ENCODE results near the gene SCN2B.

DNA sequence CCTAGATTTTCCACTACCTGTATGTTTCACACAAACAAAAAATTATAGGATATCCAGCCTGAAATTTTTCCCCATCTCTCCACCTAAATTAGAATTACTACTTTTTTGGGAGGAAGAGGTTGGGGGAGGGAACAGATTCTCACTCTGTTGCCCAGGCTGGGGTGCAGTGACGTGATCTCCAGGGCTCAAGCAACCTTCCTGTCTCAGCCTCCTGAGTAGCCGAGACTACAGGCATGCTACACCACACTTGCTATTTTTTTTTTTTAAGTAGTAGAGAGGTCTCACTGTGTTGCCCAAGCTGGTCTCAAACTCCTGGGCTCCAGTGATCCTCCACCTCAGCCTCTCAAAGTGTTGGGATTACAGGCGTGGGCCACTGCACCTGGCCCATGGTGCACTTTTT lies 38.8 kb upstream of the SCN2B start:
- TF ChIP-seq, protein P1, sequence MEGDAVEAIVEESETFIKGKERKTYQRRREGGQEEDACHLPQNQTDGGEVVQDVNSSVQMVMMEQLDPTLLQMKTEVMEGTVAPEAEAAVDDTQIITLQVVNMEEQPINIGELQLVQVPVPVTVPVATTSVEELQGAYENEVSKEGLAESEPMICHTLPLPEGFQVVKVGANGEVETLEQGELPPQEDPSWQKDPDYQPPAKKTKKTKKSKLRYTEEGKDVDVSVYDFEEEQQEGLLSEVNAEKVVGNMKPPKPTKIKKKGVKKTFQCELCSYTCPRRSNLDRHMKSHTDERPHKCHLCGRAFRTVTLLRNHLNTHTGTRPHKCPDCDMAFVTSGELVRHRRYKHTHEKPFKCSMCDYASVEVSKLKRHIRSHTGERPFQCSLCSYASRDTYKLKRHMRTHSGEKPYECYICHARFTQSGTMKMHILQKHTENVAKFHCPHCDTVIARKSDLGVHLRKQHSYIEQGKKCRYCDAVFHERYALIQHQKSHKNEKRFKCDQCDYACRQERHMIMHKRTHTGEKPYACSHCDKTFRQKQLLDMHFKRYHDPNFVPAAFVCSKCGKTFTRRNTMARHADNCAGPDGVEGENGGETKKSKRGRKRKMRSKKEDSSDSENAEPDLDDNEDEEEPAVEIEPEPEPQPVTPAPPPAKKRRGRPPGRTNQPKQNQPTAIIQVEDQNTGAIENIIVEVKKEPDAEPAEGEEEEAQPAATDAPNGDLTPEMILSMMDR (IDR thresholded peaks at IDR 0.05; ENCODE audit: borderline replicate concordance, extremely low read depth, low read length, poor library complexity, severe bottlenecking): no peak
- no peak for TF ChIP-seq EZH2 (IDR thresholded peaks at IDR 0.05; ENCODE audit: borderline replicate concordance, low read depth, low read length, severe bottlenecking)

All from DND-41 (cell line).